Activated CD8-positive, alpha-beta memory T cell treated with anti-CD3 and anti-CD28 coated beads, Interleukin-2, amount 10 ng/mL, durations not matched to agents 7 days and 5 days (primary cell): ENCODE results near the gene GSG1L. TPM values are rescaled to one million over a fixed set of nuclear protein-coding genes. Genes with fewer than 3 reads are reported as not detected.

Source experiments
- ATAC-seq: fragments of 150-1000 bp; cut with Tn5 transposase; one replicate; pipeline ENCODE4 v1.10.0; 2021; ENCODE audit warnings: moderate library complexity
- CTCF ChIA-PET: fragments of 350-600 bp; sonication (Branson Sonifier 250); formaldehyde crosslinking; loops from one replicate; lab custom pipeline; 2021; ENCODE audit warnings: antibody characterized with exemption; lab: Charles Lee
- DNase-seq: peaks from one replicate; pipeline ENCODE4 v3.0.0-alpha.2; 2020
- H3K27ac Mint-ChIP-seq: one replicate; pipeline ENCODE4 v1.8.0; 2021; ENCODE audit warnings: mild to moderate bottlenecking, mixed read lengths
- H3K27me3 Mint-ChIP-seq: one replicate; pipeline ENCODE4 v1.8.0; 2021; ENCODE audit warnings: mixed read lengths
- H3K36me3 Mint-ChIP-seq: one replicate; pipeline ENCODE4 v1.8.0; 2021; ENCODE audit warnings: mild to moderate bottlenecking, mixed read lengths
- H3K4me1 Mint-ChIP-seq: one replicate; pipeline ENCODE4 v1.8.0; 2021; ENCODE audit warnings: mixed read lengths
- H3K4me3 Mint-ChIP-seq: one replicate; pipeline ENCODE4 v1.8.0; 2021; ENCODE audit warnings: mild to moderate bottlenecking, moderate library complexity, mixed read lengths
- H3K9me3 Mint-ChIP-seq: one replicate; pipeline ENCODE4 v1.8.0; 2022; ENCODE audit warnings: low read depth, mixed read lengths
- total RNA-seq, 2 experiments: library from RNA; stranded (reverse); gene quantifications; one replicate each; pipeline ENCODE4 v1.2.3, GENCODE V29; 2021

The GSG1L gene
- total RNA-seq, 2 experiments from 2014 or later: not detected

DNA sequence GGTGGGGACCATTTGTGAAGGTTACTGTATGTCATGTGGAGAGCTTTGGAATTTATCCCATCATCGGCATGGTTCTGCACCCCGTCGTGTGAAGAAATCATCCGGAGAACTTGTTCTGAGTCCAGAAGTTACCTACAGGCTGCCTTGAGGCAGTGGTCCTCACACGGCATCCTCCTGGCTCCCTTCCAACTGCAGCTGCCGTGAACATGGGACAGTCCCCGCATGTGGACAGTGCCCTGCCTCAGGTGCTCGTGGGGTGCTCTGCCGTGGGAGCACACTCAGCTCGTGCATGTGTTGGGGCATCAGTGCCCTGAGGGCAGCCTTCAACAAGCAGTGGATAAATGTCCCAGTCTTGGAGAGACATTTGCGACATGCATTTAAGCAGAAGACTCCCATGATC, 324.9 kb downstream of the GSG1L start:
- Mint-ChIP-seq H3K27ac (no peak overlapping the region), H3K4me3 (no peak overlapping the region), H3K27me3 (no peaks in the 10 kb centered on the region), H3K9me3 (no peaks in the 10 kb centered on the region), H3K36me3 (no peaks in the 10 kb centered on the region), H3K4me1 (no peaks in the 10 kb centered on the region)
- ATAC-seq (no peak), DNase-seq (no peak)
- CTCF ChIA-PET: no interaction called here

Other genes with a start within 250 kb of the GSG1L start
- 100 to 1,000 TPM; 204 to 267 TPM for gene XPO6, start 148.3 kb upstream of the GSG1L start, total RNA-seq
- gene SBK1, start 228.8 kb upstream of the GSG1L start, total RNA-seq: 10 to 100 TPM in 1 of 2 experiments, 1 to 10 TPM in 1; 3.2 to 11.3 TPM